SKM-1 (cell line): ENCODE measurements around the gene CENPQ.

Experiments used
- DNase-seq: peaks from one replicate; lab custom pipeline; 2025; ENCODE audit not compliant: unreplicated experiment; lab: John Stamatoyannopoulos, UW

Gene CENPQ

GRCh38 chr6:49504666-49505065 is 41.5 kb downstream of the CENPQ start:
- no peak for DNase-seq

GRCh38 chr6:49506569-49507111 is 43.5 kb downstream of the CENPQ start:
- DNase-seq: no peak

- DNase-seq: no peak
Observed at GRCh38 chr6:49509342-49509741, 46.2 kb downstream of the CENPQ start.

- no peak for DNase-seq
Observed at GRCh38 chr6:49513153-49513989, 50.2 kb downstream of the CENPQ start.

GRCh38 chr6:49514571-49515484 is 51.7 kb downstream of the CENPQ start:
- no peak for DNase-seq

- DNase-seq: no peak
Observed at GRCh38 chr6:49515485-49516146, 52.4 kb downstream of the CENPQ start.

GRCh38 chr6:49516147-49516505 is 53.0 kb downstream of the CENPQ start:
- DNase-seq: no peak

GRCh38 chr6:49517919-49518318 is 54.7 kb downstream of the CENPQ start:
- no peak for DNase-seq

GRCh38 chr6:49519660-49520059 is 56.5 kb downstream of the CENPQ start:
- DNase-seq: no peak

- no peak for DNase-seq
Observed at GRCh38 chr6:49522710-49523593, 59.8 kb downstream of the CENPQ start.

GRCh38 chr6:49523901-49524300 is 60.7 kb downstream of the CENPQ start:
- DNase-seq: no peak

GRCh38 chr6:49524541-49524940 is 61.4 kb downstream of the CENPQ start:
- DNase-seq: no peak

- no peak for DNase-seq
Observed at GRCh38 chr6:49526598-49526997, 63.4 kb downstream of the CENPQ start.

GRCh38 chr6:49527320-49527719 is 64.2 kb downstream of the CENPQ start:
- DNase-seq: no peak

- DNase-seq: no peak
Observed at GRCh38 chr6:49528571-49528970, 65.4 kb downstream of the CENPQ start.

- DNase-seq: no peak
Observed at GRCh38 chr6:49530141-49530776, 67.1 kb downstream of the CENPQ start.

- DNase-seq: peak; percentile 64
Observed at GRCh38 chr6:49531774-49532569, 68.8 kb downstream of the CENPQ start.

GRCh38 chr6:49535795-49536194 is 72.6 kb downstream of the CENPQ start:
- DNase-seq: no peak

GRCh38 chr6:49539102-49539501 is 75.9 kb downstream of the CENPQ start:
- no peak for DNase-seq
